WTC11 (cell line): ENCODE data around the gene RFESD. TPM values are rescaled to one million over a fixed set of nuclear protein-coding genes. Genes with fewer than 3 reads are reported as not detected.

Experiments used
- ATAC-seq: fragments of 200-7000 bp; cut with Tn5 transposase; 2 replicates; pipeline ENCODE4 v1.10.0; 2021; ENCODE audit warnings: mild to moderate bottlenecking, moderate library complexity
- CTCF ChIA-PET: fragments of 300-600 bp; sonication (Branson Sonifier 250); formaldehyde crosslinking; loops from one replicate; lab custom pipeline; 2021; ENCODE audit warnings: antibody characterized with exemption; lab: Charles Lee
- POLR2A ChIA-PET: fragments of 350-600 bp; sonication (Branson Sonifier 250); formaldehyde crosslinking; loops from one replicate; lab custom pipeline; 2021; ENCODE audit warnings: antibody characterized with exemption; lab: Charles Lee
- DNase-seq: peaks from one replicate; pipeline ENCODE4 v3.0.0; 2021; ENCODE audit warnings: low spot score
- H3K27ac Mint-ChIP-seq: 2 replicates; pipeline ENCODE4 v1.8.0; 2021; ENCODE audit warnings: mixed read lengths
- H3K27me3 Mint-ChIP-seq: 2 replicates; pipeline ENCODE4 v1.8.0; 2021; ENCODE audit warnings: low read depth, mild to moderate bottlenecking, moderate library complexity, mixed read lengths
- H3K36me3 Mint-ChIP-seq: 2 replicates; pipeline ENCODE4 v1.8.0; 2021; ENCODE audit warnings: mixed read lengths
- H3K4me1 Mint-ChIP-seq: 2 replicates; pipeline ENCODE4 v1.8.0; 2022; ENCODE audit warnings: mixed read lengths
- H3K4me3 Mint-ChIP-seq: 2 replicates; pipeline ENCODE4 v1.8.0; 2021; ENCODE audit warnings: mild to moderate bottlenecking, moderate library complexity, mixed read lengths
- H3K9me3 Mint-ChIP-seq: 2 replicates; pipeline ENCODE4 v1.8.0; 2021; ENCODE audit warnings: mixed read lengths
- ATF1 ChIP-seq: sonication (generic); formaldehyde crosslinking; IDR thresholded peaks from 2 replicates; pipeline ENCODE4 v1.8.1; 2023; ENCODE audit warnings: mild to moderate bottlenecking, moderate library complexity, missing genetic modification reagents
- ATF3 ChIP-seq: sonication (generic); formaldehyde crosslinking; conservative IDR thresholded peaks from 2 replicates; pipeline ENCODE4 v1.8.1; 2022; ENCODE audit warnings: mild to moderate bottlenecking, missing genetic modification reagents
- CREB1 ChIP-seq: sonication (generic); formaldehyde crosslinking; IDR thresholded peaks from 2 replicates; pipeline ENCODE4 v1.8.0; 2023; ENCODE audit warnings: mild to moderate bottlenecking, missing genetic modification reagents
- CREM ChIP-seq: sonication (generic); formaldehyde crosslinking; IDR thresholded peaks from 2 replicates; pipeline ENCODE4 v1.8.1; 2022; ENCODE audit warnings: mild to moderate bottlenecking, missing genetic modification reagents, moderate library complexity
- ELF4 ChIP-seq: sonication (generic); formaldehyde crosslinking; IDR thresholded peaks from 2 replicates; pipeline ENCODE4 v1.8.1; 2022; ENCODE audit warnings: low read depth, mild to moderate bottlenecking, moderate library complexity, missing genetic modification reagents
- EMX1 ChIP-seq: fragments of 250-450 bp; sonication (Bioruptor Pico); IDR thresholded peaks from 2 replicates; pipeline ENCODE4 v1.8.0; 2021; ENCODE audit warnings: mild to moderate bottlenecking
- ESRRA ChIP-seq: sonication (generic); formaldehyde crosslinking; IDR thresholded peaks from 2 replicates; pipeline ENCODE4 v1.8.1; 2022; ENCODE audit warnings: mild to moderate bottlenecking, missing genetic modification reagents, borderline replicate concordance
- FOXP4 ChIP-seq: sonication (generic); formaldehyde crosslinking; IDR thresholded peaks from 2 replicates; pipeline ENCODE4 v1.8.0; 2022; ENCODE audit warnings: mild to moderate bottlenecking, missing genetic modification reagents
- GTF2I ChIP-seq: fragments of 250-450 bp; sonication (Bioruptor Pico); conservative IDR thresholded peaks from 2 replicates; pipeline ENCODE4 v1.4.0; 2021; ENCODE audit warnings: mild to moderate bottlenecking
- IRF1 ChIP-seq: sonication (generic); formaldehyde crosslinking; IDR thresholded peaks from 2 replicates; pipeline ENCODE4 v1.8.0; 2023; ENCODE audit warnings: missing genetic modification reagents
- NR1H2 ChIP-seq: sonication (generic); formaldehyde crosslinking; IDR thresholded peaks from 2 replicates; pipeline ENCODE4 v1.9.0; 2021; ENCODE audit warnings: mild to moderate bottlenecking, moderate library complexity, missing genetic modification reagents
- NR3C1 ChIP-seq: sonication (generic); formaldehyde crosslinking; conservative IDR thresholded peaks from 2 replicates; pipeline ENCODE4 v1.8.1; 2023; ENCODE audit warnings: low read depth, mild to moderate bottlenecking, missing genetic modification reagents
- OVOL2 ChIP-seq: fragments of 250-450 bp; sonication (Bioruptor Pico); IDR thresholded peaks from 2 replicates; pipeline ENCODE4 v1.9.0; 2021; ENCODE audit warnings: mild to moderate bottlenecking, borderline replicate concordance
- PREB ChIP-seq: sonication (generic); formaldehyde crosslinking; IDR thresholded peaks from 2 replicates; pipeline ENCODE4 v1.8.1; 2022; ENCODE audit warnings: mild to moderate bottlenecking, missing genetic modification reagents, moderate library complexity, borderline replicate concordance
- TEAD1 ChIP-seq: sonication (generic); formaldehyde crosslinking; IDR thresholded peaks from 2 replicates; pipeline ENCODE4 v1.8.0; 2022; ENCODE audit warnings: mild to moderate bottlenecking, missing genetic modification reagents
- TP53 ChIP-seq: sonication (generic); formaldehyde crosslinking; IDR thresholded peaks from 2 replicates; pipeline ENCODE4 v1.8.1; 2023; ENCODE audit warnings: mild to moderate bottlenecking, missing genetic modification reagents
- ZMAT4 ChIP-seq: fragments of 250-450 bp; sonication (Bioruptor Pico); IDR thresholded peaks from 2 replicates; pipeline ENCODE4 v1.9.0; 2021; ENCODE audit warnings: mild to moderate bottlenecking
- ZNF396 ChIP-seq: fragments of 250-450 bp; sonication (Bioruptor Pico); IDR thresholded peaks from 2 replicates; pipeline ENCODE4 v1.8.0; 2021; ENCODE audit warnings: mild to moderate bottlenecking, moderate library complexity, borderline replicate concordance
- ZNF425 ChIP-seq: fragments of 250-450 bp; sonication (Bioruptor Pico); conservative IDR thresholded peaks from 2 replicates; pipeline ENCODE4 v1.9.0; 2021; ENCODE audit warnings: mild to moderate bottlenecking
- ZNF512 ChIP-seq: sonication (generic); formaldehyde crosslinking; IDR thresholded peaks from 2 replicates; pipeline ENCODE4 v1.8.1; 2022; ENCODE audit warnings: missing genetic modification reagents, borderline replicate concordance
- ZSCAN18 ChIP-seq: fragments of 250-450 bp; sonication (Bioruptor Pico); IDR thresholded peaks from 2 replicates; pipeline ENCODE4 v2.1.2; 2022; ENCODE audit warnings: mild to moderate bottlenecking, moderate library complexity
- total RNA-seq: library from RNA; stranded (reverse); gene quantifications from 3 replicates; pipeline ENCODE4 v1.2.3, GENCODE V29; 2021

RFESD gene
- total RNA-seq, 1 experiment from 2014 or later, result 5.7 TPM

GRCh38 chr5:95699337-95699736, 52.8 kb downstream of the RFESD start (continued):
- TF ChIP-seq CREM (CRISPR knock-in tag) (no peak), NR1H2 (CRISPR knock-in tag) (no peak), ZSCAN18 (no peak)
- TF ChIP-seq, all 79 proteins: peak for 0

- Mint-ChIP-seq H3K27me3 (no peaks in the 10 kb centered on the region; the same call in 1 of the 2 replicates), H3K9me3 (no peaks in the 10 kb centered on the region), H3K4me1 (no peaks in the 10 kb centered on the region), H3K36me3 (no peaks in the 10 kb centered on the region), H3K4me3 (no peak overlapping the region), H3K27ac (no peak overlapping the region)
- ChIA-PET POLR2A (no interaction called here), CTCF (no interaction called here)
- ATAC-seq (no peak), DNase-seq (no peak)
- TF ChIP-seq TP53 (CRISPR knock-in tag), result no peak
- no peak for TF ChIP-seq NR3C1
- TF ChIP-seq ZMAT4 (CRISPR knock-in tag), result no peak
- TF ChIP-seq ELF4, result no peak
- no peak for TF ChIP-seq ZNF425
- TF ChIP-seq ATF3, result no peak
- TF ChIP-seq TEAD1 (CRISPR knock-in tag), result no peak
Measured at GRCh38 chr5:95701074-95701473, 54.5 kb downstream of the RFESD start.

GRCh38 chr5:95704150-95704549, 57.6 kb downstream of the RFESD start:
- DNase-seq, result no peak
- Mint-ChIP-seq H3K4me1 (no peaks in the 10 kb centered on the region), H3K27ac (no peak overlapping the region)
- TF ChIP-seq ESRRA, result no peak
- no peak for TF ChIP-seq OVOL2 (CRISPR knock-in tag)
- no peak for TF ChIP-seq ZNF512 (CRISPR knock-in tag)
- TF ChIP-seq ATF1 (CRISPR knock-in tag), result no peak
- no peak for TF ChIP-seq ZNF396 (CRISPR knock-in tag)
- TF ChIP-seq PREB (CRISPR knock-in tag), result no peak
- no peak for TF ChIP-seq GTF2I
- TF ChIP-seq TEAD1 (CRISPR knock-in tag), result no peak
- TF ChIP-seq CREM (CRISPR knock-in tag), result no peak
- TF ChIP-seq IRF1 (CRISPR knock-in tag), result no peak
- TF ChIP-seq FOXP4 (CRISPR knock-in tag), result no peak
- no peak for TF ChIP-seq EMX1 (CRISPR knock-in tag)
- TF ChIP-seq CREB1 (CRISPR knock-in tag), result no peak

More at GRCh38 chr5:95704150-95704549, 57.6 kb downstream of the RFESD start:
- Mint-ChIP-seq H3K9me3 (no peaks in the 10 kb centered on the region), H3K36me3 (no peaks in the 10 kb centered on the region), H3K27me3 (peaks cover 8% of the 10 kb centered on the region), H3K4me3 (no peak overlapping the region)
- ChIA-PET CTCF (interaction anchor here (1.9 kb wide), 1 partner anchor 77 kb away, joined by 5 read pairs; no protein-coding TSS in a partner anchor), POLR2A (no interaction called here)
- no peak for ATAC-seq
